Fibroblast of skin of left quadriceps (primary cell): ENCODE data around the gene CALML4.
A peak's percentile ranks its signal among the peaks of the same experiment; 100 is the strongest.
"Not testable (repeated sequence)": the region's sequence is repeated elsewhere in the genome, so short reads cannot be mapped to it uniquely, and the experiment has no call there.

Source experiments
- DNase-seq, 2 experiments: peaks; one replicate each; pipeline ENCODE4 v3.0.0-alpha.2; 2013; ENCODE audit warnings: low read depth in 2 of 2

Gene CALML4

DNA sequence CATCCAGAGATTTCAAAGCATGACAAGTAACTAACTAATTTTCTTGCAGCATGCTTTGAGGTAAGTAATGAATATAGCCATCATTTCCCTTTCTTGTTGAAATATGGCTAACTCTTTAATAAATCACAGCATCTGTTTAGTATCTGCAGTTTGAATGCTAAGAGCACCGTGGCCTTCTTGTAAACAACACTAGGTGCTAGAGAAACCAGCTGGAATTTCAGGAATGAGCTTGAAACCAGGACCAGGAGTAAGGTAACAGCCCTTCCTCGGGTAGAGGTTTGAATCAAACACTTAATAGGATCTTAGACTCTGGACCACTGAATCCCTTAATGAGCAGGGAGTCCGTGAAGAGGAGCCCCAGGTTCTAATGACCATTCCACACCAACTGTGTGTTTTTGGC is 13.6 kb downstream of the CALML4 start:
- no peak for DNase-seq

DNA sequence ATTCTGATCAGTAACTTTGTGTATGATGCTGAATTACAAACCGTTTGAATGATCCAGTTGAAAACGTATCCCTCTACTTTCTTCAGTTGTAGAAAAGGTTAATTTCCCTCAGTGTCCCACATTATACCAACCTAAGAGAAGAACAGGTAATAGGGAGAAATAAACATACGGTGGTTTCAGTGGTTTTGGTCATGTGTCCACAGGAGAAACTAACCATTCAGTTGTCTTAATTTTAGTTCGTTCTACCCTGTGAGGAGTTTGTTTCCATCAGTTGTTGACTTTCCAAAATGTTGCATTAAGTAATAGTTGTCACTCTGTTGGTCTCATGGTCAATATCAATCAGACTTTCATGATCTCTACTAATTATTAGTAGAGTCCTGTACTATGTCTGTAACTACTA is 15.1 kb downstream of the CALML4 start:
- DNase-seq = no peak

DNA sequence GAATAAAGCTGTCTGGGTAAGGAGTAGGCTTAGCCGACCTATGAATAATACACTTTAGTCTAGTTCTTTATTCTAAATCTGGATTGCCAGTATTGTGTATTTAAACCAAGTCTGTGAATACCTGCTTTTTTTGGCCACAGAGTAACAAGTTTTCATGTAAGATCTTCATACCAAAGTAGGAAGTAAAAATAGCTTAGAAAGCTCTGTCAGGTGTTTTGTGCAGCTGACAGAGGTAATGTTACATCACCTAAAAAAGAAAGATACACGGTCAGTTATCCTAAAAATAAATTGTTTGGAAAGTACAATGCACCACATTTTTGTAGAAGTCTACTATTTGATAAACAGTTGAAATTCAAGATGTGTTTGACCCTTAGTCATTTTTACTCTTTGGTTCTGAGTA is 16.5 kb downstream of the CALML4 start:
- no peak for DNase-seq

DNA sequence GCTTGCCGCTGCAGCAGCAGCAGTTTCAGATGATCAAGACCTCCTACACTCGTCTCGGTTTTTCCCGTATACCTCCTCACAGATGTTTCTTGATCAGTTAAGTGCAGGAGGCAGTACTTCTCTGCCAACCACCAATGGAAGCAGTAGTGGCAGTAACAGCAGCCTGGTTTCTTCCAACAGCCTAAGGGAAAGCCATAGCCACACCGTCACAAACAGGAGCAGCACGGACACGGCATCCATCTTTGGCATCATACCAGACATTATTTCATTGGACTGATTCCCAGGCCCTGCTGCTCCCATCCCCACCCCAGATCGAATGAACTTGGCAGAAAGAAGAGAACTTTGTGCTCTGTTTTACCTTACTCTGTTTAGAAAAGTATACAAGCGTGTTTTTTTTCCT is 17.6 kb downstream of the CALML4 start:
- peak; percentile 61 to 64 for DNase-seq

DNA sequence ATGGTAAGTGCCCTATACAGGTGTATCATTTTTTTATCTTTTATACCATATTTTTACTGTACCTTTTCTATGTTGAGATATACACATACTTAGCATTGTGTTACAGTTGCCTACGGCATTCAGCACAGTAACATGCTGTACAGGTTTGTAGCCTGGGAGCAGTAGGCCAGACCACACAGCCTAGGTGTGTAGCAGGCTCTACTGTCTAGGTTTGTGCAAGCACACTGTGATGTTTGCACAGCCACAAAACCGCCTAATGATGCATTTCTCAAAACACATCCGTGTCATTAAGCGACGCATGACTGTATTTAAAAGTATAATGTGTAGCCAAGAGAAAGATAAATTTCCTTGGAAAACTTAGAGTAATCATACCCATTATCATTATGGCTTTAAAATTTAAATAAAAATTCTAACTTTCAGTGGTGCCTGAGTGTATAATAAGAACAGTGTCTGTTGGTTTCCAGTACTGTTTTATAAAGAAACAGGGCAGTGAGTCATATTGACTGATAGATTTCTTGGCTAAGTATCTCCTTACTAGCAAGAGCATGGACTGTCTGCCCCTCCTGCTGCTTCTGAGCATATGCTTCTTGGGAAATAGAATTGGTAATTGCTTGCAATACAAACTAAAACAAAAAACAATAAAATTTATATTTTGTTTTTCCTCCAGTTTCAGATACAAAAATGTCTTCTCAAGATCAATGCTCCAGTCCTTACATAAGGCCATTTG is 18.3 kb downstream of the CALML4 start:
- DNase-seq = peak; percentile 32 to 33

DNA sequence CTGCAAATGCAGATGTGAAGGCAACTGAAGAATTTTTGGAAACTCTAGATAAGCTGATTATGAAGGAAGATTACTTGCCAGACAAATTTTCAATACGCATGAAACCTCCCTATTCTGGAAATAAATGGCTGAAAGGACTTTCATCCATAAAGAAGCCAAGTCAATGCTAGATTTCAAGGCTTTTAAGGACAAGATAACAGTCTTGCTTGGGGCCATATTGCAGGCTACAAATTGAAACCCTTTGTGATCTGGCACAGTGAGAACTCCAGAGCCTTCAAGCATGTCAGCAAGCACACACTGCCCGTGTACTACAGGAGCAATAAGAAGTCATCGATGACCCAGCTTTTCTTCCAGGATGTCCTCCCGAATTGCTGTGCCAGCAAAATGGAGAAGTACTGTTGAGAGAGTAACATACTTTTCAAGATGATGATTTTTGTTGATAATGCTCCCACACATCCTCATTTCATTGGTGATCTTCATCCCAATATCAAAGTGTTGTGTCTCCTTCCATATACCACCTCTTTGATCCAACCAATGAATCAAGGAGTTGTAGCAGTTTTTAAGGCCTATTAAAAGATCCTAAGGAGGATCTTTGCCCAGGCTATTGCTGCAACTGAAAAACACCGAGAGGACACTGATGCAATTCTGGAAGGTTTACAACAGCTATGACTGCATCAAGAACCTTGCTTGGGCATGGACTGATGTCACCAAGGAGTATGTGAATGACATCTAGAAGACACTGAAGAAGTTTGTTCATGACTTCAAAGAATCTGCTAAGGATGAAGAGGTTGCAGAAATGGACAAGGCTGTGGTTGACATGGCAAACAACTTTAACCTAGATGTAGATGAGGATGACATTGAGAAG is 20.3 kb downstream of the CALML4 start:
- no peak for DNase-seq

DNA sequence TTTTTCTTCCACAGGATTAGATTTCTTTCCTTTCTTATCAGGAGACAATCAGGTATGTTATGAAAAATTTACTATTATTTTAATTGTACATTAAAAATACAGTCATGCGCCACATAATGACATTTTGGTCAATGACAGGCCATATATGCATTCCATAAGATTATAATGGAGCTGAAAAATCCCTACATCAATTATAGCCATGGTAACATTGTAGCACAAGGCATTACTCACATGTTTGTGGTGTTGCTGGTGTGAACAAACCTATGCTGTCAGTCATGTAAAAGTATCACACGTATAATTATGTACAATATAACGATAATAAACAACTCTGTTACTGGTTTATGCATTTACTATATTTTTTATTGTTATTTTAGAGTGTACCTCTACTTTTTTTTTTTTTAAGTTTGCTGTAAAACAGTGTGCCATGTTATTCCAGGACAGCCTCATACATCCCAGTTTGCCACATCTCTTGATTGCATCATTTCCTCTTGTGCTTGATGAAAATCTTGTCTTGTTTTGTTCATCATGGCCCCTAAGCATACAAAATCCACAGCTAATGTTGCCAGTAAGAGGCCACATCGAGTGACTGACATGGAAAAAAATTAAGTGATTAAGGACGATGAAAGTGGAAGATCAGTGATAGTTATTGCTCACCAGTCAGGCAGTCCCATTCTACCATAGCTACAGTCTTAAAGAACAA is 21.4 kb downstream of the CALML4 start:
- no peak for DNase-seq

DNA sequence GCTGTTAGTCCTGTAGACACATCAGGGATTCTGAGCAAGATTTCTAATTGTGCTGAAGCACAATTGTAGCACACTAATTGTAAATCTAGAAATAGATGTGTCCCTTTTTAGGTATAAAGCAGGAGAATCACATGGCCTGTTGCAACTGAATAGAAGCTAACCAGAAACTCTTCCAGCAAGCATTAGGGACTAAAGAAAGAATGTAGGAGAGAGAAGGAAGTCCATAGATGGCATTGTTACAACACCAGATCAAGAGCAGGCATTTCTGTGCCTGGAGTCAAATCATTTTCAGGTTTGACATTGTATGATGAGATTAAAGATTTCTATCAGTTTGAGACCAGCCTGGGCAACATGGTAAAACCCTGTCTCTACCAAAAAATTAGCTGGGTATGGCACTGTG is 27.4 kb downstream of the CALML4 start:
- no peak for DNase-seq

DNA sequence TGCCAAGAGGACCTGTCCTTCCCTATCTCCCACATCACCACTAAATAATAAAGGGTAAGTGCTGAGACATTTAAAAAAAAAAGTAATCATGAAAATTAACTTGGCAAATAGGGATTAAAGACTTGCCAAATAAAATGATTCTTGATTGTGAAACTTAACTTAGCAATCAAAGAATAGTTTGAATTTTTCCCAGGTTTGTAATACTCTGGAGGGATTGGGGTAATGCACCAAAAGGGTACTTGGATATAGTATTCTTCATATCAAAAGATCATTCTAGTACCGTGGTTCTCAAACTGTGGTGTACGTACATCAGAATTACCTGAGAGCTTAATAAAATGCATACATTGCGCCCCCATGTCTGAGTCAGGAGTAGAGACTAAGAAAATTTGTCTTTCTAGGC is 28.5 kb downstream of the CALML4 start:
- no peak for DNase-seq

DNA sequence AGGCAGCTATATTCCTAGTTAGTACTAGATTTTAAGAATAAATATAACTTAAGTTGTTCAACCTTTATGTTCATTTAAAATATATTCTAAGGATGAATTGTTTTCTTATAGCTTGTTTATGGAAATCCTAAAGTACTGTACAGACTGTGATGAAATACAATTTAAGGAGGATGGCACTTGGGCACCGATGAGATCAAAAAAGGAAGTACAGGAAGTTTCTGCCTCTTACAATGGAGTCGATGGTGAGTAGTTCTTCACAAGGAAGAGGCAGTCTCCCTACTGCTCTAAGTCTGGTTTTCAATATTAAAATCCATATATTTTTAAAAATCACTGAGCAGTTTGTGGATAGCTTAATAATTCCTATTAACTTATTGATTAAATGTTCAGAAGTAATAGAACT is 29.6 kb downstream of the CALML4 start:
- DNase-seq = no peak

DNA sequence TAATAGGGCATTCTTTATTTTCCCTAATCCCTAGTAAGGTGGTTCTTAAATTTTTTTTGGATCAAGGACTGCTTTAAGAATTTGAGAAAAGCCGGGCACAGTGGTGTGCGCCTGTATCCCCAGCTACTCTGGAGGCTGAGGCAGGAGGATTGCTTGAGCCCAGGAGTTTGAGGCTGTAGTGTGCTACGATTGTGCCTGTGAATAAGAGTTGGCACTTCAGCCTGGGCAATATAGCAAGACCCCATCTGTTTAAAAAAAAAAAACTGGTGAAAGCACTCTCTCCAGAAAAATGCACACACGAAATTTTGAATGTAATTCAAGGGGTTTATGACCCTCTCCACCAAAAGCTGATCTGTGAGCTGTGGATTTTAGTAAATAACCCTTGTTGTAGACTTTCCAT is 32.0 kb downstream of the CALML4 start:
- no peak for DNase-seq

DNA sequence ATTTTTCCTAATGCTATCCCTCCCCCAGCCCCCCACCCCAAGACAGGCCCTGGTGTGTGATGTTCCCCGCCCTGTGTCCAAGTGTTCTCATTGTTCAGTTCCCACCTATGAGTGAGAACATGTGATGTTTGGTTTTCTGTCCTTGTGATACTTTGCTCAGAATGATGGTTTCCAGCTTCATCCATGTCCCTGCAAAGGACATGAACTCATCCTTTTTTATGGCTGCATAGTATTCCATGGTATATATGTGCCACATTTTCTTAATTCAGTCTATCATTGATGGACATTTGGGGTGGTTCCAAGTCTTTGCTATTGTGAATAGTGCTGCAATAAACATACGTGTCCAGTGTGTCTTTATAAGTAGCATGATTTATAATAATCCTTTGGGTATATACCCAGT is 33.1 kb downstream of the CALML4 start:
- DNase-seq = not testable (repeated sequence)

DNA sequence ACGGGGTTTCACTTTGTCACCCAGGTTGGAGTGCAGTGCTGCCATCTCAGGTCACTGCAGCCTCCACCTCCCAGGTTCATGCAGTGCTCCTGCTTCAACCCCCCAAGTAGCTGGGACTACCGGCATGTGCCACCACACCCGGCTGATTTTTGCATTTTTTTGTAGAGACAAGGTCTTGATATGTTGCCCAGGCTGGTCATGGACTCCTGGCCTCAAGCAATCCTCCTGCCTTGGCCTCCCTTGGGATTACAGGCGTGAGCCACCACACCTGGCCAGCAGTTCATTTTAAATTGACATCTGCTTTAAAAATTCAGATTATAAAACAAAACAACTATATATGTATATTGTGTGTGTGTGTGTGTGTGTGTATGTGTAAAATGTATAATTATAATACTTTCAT is 38.3 kb downstream of the CALML4 start:
- no peak for DNase-seq

DNA sequence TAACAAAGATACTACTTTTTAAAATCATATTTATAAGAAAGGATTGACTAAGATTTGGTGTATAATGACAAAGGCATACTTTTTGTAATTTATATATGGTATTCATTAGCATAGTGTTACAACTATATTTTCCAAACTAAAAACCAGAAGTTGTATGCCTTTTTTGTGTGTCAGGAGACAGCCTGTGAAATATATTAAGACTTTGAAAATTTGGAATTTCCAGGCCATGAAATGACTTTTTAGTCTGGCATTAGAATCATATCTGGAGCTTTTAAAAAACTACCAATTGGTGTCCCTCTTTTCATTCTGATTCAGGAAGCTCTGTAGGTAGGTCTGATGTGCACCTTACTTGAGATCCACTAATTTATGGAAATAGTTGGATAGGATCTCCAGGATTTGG is 41.9 kb downstream of the CALML4 start:
- no peak for DNase-seq

DNA sequence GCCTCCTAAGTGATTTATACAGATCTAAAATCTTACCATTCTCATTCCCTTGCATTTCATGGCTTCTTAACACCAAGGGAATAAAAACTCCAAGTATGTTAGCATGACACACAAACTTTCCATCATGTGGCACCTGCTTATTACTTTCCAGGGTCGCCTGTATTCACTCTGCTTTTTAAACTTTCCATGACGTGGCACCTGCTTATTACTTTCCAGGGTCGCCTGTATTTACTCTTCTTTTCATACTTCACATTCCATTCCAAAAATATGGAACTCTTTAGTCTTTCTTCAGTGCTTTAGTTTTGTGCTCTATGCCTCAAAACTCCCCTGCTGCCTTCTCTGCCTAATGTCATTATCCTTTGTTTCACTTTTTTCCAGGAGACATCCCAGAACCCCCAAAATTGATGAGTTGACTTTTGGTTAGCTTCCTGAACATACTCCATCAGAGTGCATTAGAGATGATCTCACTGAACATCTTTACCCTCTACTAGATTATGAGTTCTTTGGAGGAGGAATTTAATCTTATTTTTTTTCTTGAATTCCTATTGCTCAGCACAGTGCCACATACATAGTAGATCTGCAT is 47.0 kb downstream of the CALML4 start:
- DNase-seq = no peak

DNA sequence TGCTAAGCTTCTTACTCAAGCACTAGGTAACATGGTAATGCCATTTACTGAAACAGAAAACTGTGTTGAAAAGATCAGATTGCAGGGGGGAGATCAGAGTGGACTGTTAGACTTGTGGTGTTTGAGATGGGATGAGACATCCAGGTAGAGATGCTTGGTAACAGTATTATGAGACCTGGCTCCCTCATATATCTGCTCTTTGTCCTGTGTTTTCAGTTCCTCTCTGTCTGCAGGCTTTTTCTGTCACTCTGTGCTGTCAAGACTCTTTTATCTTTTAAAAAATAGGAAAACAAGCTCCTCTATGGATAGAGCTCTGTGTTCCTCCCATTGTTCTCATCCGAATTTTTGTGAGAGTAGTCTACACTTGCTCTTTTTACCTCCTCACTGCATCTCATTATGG is 48.1 kb downstream of the CALML4 start:
- no peak for DNase-seq

DNA sequence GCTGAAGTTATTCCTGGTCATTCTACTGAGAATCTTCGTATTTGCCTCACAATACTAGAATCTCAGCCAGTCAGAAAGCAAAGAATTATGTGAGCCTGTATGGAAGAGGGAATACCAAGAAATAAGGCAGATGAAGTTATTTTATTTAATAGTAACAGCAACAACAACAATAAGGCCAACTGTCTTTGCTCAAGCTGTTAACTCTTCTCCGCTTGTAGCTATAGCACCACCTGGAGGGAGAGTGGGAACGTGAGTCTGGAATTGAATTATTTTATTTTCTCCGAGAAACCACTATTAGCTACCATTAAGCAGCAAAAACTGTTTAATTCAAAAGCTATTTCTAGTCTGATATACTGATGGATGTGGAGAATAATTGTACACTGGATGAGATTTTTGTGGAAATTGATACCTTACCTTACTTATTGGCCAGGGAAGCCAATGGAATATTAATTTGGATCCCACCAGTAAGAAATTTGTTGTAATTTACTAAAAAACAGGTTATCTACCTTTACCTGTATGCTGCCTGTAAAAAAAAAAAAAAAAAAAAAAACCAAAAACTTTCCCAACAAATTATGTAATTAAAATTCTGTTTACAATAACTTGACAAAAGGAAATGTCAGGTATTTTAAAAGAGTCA is 50.1 kb downstream of the CALML4 start:
- peak; percentile 46 to 52 for DNase-seq

DNA sequence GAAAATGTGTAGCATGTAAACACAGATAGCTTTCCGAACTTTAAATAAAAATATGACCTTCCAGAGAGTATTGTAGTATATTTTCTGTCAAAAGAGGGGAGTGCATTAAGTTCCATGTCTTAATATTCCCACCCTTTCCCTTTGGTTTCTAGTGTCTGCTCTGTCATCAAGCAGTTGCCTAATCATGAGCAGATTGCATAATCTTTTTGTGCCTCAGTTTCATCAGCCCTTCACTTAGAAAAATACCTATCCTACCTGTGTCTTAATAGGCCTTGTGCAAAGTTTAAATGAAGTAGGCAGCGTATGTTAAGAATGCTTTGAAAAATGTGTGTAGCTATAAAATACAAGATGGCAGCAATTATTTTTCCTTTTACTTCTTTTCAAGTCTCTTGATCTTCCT is 52.8 kb downstream of the CALML4 start:
- no peak for DNase-seq

DNA sequence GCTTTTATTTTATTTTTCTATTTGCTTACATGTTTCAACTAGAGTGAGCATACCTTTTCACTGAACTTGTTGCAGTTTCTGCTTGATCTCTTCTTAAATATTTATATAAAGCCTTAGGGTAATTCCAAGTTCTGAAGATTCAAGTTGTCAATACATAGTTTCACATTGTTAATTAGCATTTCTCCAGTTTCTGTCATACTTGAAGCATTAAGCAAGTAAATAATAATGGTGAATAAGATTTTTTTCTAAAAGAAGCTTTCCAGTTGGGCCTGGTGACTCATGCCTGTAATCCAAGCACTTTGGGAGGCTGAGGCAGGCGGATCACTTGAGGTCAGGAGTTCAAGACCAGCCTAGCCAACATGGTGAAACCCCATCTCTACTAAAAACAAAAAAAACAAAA is 53.9 kb downstream of the CALML4 start:
- no peak for DNase-seq

DNA sequence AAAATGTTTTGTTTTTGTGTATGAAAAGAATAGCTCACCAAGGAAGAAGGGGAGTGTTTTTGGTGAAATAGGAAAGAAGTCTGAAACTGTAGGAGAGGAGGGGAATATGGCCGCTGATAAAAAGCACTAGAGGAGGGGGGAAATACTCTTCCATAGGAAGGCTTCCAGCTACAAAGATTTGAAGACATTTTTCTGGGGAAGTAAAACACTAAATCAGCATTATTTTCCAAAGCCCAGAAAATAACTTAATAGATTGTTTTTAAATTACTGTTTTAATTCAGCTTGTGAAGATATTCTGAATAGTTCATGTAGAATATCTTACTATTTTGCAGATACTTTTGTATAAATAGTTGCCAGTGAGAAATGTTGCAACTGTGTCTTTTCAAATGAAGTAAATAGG is 54.9 kb downstream of the CALML4 start:
- no peak for DNase-seq

DNA sequence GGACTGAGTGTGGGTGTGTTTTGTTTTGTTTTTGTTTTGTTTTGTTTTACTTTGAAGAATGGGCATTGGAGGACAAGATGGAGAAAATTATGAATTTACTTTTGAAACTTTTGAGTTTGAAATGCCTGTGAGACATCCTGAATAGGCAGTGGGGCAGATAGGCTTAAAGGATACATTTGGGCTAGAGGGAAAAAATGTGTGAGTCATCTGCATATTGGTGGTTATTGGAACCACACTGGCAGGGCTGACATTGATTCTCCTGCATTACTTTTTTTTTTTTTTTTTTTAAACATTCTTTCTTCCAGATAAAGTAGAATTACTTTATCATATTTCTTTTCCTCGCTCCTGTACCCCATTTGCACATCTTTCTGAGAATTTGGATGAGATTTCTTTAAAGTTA is 56.1 kb downstream of the CALML4 start:
- peak; percentile 55 to 68 for DNase-seq

DNA sequence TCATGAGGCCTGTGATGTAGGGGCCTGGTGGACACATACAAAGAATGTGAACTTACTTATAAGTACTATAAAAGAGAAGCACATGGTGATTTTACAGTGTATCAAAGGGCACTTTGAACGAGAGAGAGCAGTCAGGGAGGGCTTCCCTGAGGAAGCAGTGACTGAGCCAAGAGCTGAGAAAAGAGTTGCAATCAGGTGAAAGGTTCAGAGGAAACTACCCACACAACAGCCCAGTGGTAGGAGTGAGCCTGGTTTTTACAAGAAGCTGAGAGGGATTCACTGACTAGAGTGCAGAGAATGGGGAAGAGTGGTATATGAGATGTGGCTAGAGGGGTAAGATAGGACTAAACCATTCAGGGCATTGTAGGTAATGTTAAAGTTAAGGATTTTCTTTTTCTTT is 57.1 kb downstream of the CALML4 start:
- no peak for DNase-seq
